Sigmoid colon (tissue), 7 donors: ENCODE results near the gene DDX55. TPM values are rescaled to one million over a fixed set of nuclear protein-coding genes. Genes with fewer than 3 reads are reported as not detected.

Experiments
- DNase-seq: peaks from one replicate; pipeline ENCODE4 v3.0.0-alpha.2; 2019
- H3K27ac ChIP-seq, 4 donors: fragments of 200-600 bp; sonication (generic); one replicate each; pipeline ENCODE4 v1.5.1; 2016 to 2019; ENCODE audit warnings: mild to moderate bottlenecking in 1 of 4
- H3K27me3 ChIP-seq, 3 donors: fragments of 200-600 bp; sonication (generic); one replicate each; pipeline ENCODE4 v1.5.1; 2019; ENCODE audit warnings: mild to moderate bottlenecking in 1 of 3
- H3K36me3 ChIP-seq, 4 donors: fragments of 200-600 bp; sonication (generic); one replicate each; pipeline ENCODE4 v1.5.1; 2016 to 2019
- H3K4me1 ChIP-seq, 4 donors: fragments of 200-600 bp; sonication (generic); one replicate each; pipeline ENCODE4 v1.5.1; 2017 to 2019
- H3K4me3 ChIP-seq, 4 donors: fragments of 200-600 bp; sonication (generic); one replicate each; pipeline ENCODE4 v1.5.1; 2017 to 2019; ENCODE audit warnings: mild to moderate bottlenecking in 2 of 4, moderate library complexity in 1 of 4
- H3K9me3 ChIP-seq, 4 donors: fragments of 200-600 bp in 3 of 4; sonication (generic) in 3 of 4; one replicate each; pipeline versions ENCODE4 v1.5.1 to v1.6.1; 2013 to 2019
- CTCF ChIP-seq, 4 experiments: fragments of 450-650 bp in 3 of 4; fragments of 200-600 bp in 1 of 4; IDR thresholded peaks; one replicate each; pipeline ENCODE4 v1.5.1; 2016 to 2019; ENCODE audit warnings: antibody characterized with exemption in 4 of 4, mild to moderate bottlenecking in 3 of 4, moderate library complexity in 2 of 4
- EP300 ChIP-seq, 4 donors: sonication (generic); formaldehyde crosslinking; IDR thresholded peaks; one replicate each; pipeline ENCODE4 v1.6.1; 2017; ENCODE audit warnings: antibody characterized with exemption in 4 of 4
- POLR2A ChIP-seq, 2 donors: fragments of 450-650 bp; IDR thresholded peaks; one replicate each; pipeline ENCODE4 v1.6.1; 2016; ENCODE audit warnings: antibody characterized with exemption in 2 of 2, mild to moderate bottlenecking in 2 of 2, moderate library complexity in 2 of 2
- POLR2AphosphoS5 ChIP-seq, 4 donors: sonication (generic); formaldehyde crosslinking; IDR thresholded peaks; one replicate each; pipeline ENCODE4 v1.6.1; 2017; ENCODE audit warnings: antibody characterized with exemption in 4 of 4
- WGBS, 2 donors: extraction: QIAGEN DNeasy Blood & Tissue Kit; methylation state at CpG; one replicate each; pipeline ENCODE4 v1.1.7; 2013; 5-methylcytosine and 5-hydroxymethylcytosine counted together
- intact Hi-C: fragments of 100-400 bp; cut with DNase I; formaldehyde crosslinking; loops from one replicate; pipeline ENCODE4 v1.15.1; 2023
- polyA plus RNA-seq, 3 donors: library from polyadenylated mRNA; stranded (reverse); fragments of 200-250 nt; gene quantifications; one replicate each; pipeline ENCODE4 v1.2.3, GENCODE V29; 2013
- small RNA-seq, 3 donors: library from RNA; depleted of rRNA; stranded (forward); fragments of <200 nt; gene quantifications; one replicate each; pipeline ENCODE3, GENCODE V24; 2016
- total RNA-seq, 4 donors: library from RNA; depleted of rRNA; stranded (reverse); fragments of >200 nt; gene quantifications; one replicate each; pipeline ENCODE4 v1.1.0, GENCODE V29; 2016
- donor health status: healthy with polysubstance abuse.
- donor health status: Bipolar disorder and iron deficiency.
- donor health status: healthy.

Gene DDX55
- total and polyA plus RNA-seq, 7 donors = 5.4 to 33.0 (median 13.6) TPM

GRCh38 chr12:123657211-123657610, 55.3 kb downstream of the DDX55 start:
- H3K9me3 ChIP-seq = no peaks in the 10 kb centered on the region
- H3K27me3 ChIP-seq = no peaks in the 10 kb centered on the region
- no peak for DNase-seq
- no peak overlapping the region for H3K4me3 ChIP-seq
- 94 to 96% methylated on average over 9 of the region's 9 CpGs for WGBS, 2 donors
- no peaks in the 10 kb centered on the region for H3K4me1 ChIP-seq
- TF ChIP-seq POLR2A (IDR thresholded peaks at IDR 0.05) (no peak), CTCF (IDR thresholded peaks at IDR 0.05) (no peak), EP300 (IDR thresholded peaks at IDR 0.05) (no peak), POLR2AphosphoS5 (IDR thresholded peaks at IDR 0.05) (no peak)
- H3K27ac ChIP-seq = no peak overlapping the region
- H3K36me3 ChIP-seq = peaks cover 0 to 75% (median 15%) of the 10 kb centered on the region in 4 donors
- intact Hi-C loops = no loop called here

- Histone ChIP-seq H3K27me3 (no peaks in the 10 kb centered on the region), H3K27ac (no peak overlapping the region), H3K36me3 (peaks cover 0 to 59% (median 16%) of the 10 kb centered on the region in 4 donors), H3K4me1 (no peaks in the 10 kb centered on the region), H3K9me3 (no peaks in the 10 kb centered on the region), H3K4me3 (no peak overlapping the region)
- DNase-seq = no peak
- TF ChIP-seq POLR2AphosphoS5 (IDR thresholded peaks at IDR 0.05) = no peak
- no peak for TF ChIP-seq CTCF (IDR thresholded peaks at IDR 0.05)
- TF ChIP-seq EP300 (IDR thresholded peaks at IDR 0.05) = no peak
- TF ChIP-seq POLR2A (IDR thresholded peaks at IDR 0.05) = no peak
- 82 to 89% methylated on average over 5 of the region's 5 CpGs for WGBS, 2 donors
- intact Hi-C loops = no loop called here
Measured at GRCh38 chr12:123659996-123660727, 58.3 kb downstream of the DDX55 start.

- TF ChIP-seq CTCF (IDR thresholded peaks at IDR 0.05) (no peak), POLR2AphosphoS5 (IDR thresholded peaks at IDR 0.05) (no peak), POLR2A (IDR thresholded peaks at IDR 0.05) (no peak), EP300 (IDR thresholded peaks at IDR 0.05) (no peak)
- 80 to 87% methylated on average over 8 of the region's 8 CpGs for WGBS, 2 donors
- no peak for DNase-seq
- peaks cover 0 to 17% (median 10%) of the 10 kb centered on the region in 4 donors for H3K4me1 ChIP-seq
- peaks cover 0 to 2% (median 0%) of the 10 kb centered on the region in 4 donors for H3K36me3 ChIP-seq
- H3K9me3 ChIP-seq = no peaks in the 10 kb centered on the region
- intact Hi-C loops = no loop called here
- H3K27ac ChIP-seq = no peak overlapping the region
- no peaks in the 10 kb centered on the region for H3K27me3 ChIP-seq
- no peak overlapping the region for H3K4me3 ChIP-seq
Measured at GRCh38 chr12:123667771-123668170, 65.9 kb downstream of the DDX55 start.

Small RNA genes lying within 50 kb of the gene (small RNA-seq; reads per million reads assigned to genes)
- gene SNORA9B = 0 reads per million in 3 donors

Other genes starting within 250 kb of the DDX55 start
- 10 to 100 TPM; 20.2 to 23.4 (median 22.2) TPM for gene SBNO1, start 237.3 kb upstream of the DDX55 start, total RNA-seq
- 1 to 10 TPM; 3.0 to 8.8 (median 4.9) TPM for gene SBNO1, start 237.3 kb upstream of the DDX55 start, polyA plus RNA-seq
- gene KMT5A, start 218.0 kb upstream of the DDX55 start, total RNA-seq = 10 to 100 TPM; 20.3 to 46.0 (median 24.0) TPM
- gene KMT5A, start 218.0 kb upstream of the DDX55 start, polyA plus RNA-seq = 10 to 100 TPM; 23.4 to 30.3 (median 30.0) TPM
- 1 to 10 TPM; 4.3 to 6.4 (median 5.5) TPM for gene RILPL2, start 165.4 kb upstream of the DDX55 start, total RNA-seq
- gene RILPL2, start 165.4 kb upstream of the DDX55 start, polyA plus RNA-seq = 1 to 10 TPM; 1.6 to 6.5 (median 6.0) TPM
- gene SNRNP35, start 144.0 kb upstream of the DDX55 start, total RNA-seq = 10 to 100 TPM; 11.0 to 21.6 (median 15.2) TPM
- gene SNRNP35, start 144.0 kb upstream of the DDX55 start, polyA plus RNA-seq = 10 to 100 TPM; 19.8 to 32.3 (median 26.4) TPM
- 10 to 100 TPM; 12.1 to 30.5 (median 18.3) TPM for gene RILPL1, start 68.4 kb upstream of the DDX55 start, total RNA-seq
- gene RILPL1, start 68.4 kb upstream of the DDX55 start, polyA plus RNA-seq = 1 to 10 TPM; 1.4 to 4.2 (median 3.0) TPM
- gene TMED2, start 17.5 kb upstream of the DDX55 start, total RNA-seq = 100 to 1,000 TPM; 128 to 161 (median 144) TPM
- gene TMED2, start 17.5 kb upstream of the DDX55 start, polyA plus RNA-seq = 100 to 1,000 TPM in 1 of 3 donors, 10 to 100 TPM in 2; 57.1 to 128 (median 58.7) TPM
- 100 to 1,000 TPM; 102 to 155 (median 109) TPM for gene EIF2B1, start 31.6 kb downstream of the DDX55 start, total RNA-seq
- 10 to 100 TPM; 23.1 to 33.2 (median 25.2) TPM for gene EIF2B1, start 31.6 kb downstream of the DDX55 start, polyA plus RNA-seq
- gene GTF2H3, start 31.7 kb downstream of the DDX55 start, total RNA-seq = 10 to 100 TPM; 16.4 to 20.8 (median 19.3) TPM
- 10 to 100 TPM in 2 of 3 donors, 1 to 10 TPM in 1; 9.2 to 13.2 (median 10.2) TPM for gene GTF2H3, start 31.7 kb downstream of the DDX55 start, polyA plus RNA-seq
- 10 to 100 TPM in 1 of 4 donors, 1 to 10 TPM in 3; 4.6 to 11.6 (median 8.1) TPM for gene TCTN2, start 69.0 kb downstream of the DDX55 start, total RNA-seq
- gene TCTN2, start 69.0 kb downstream of the DDX55 start, polyA plus RNA-seq = 1 to 10 TPM in 2 of 3 donors, under 1 TPM in 1; 0.23 to 3.8 (median 1.2) TPM
- 10 to 100 TPM; 13.6 to 21.0 (median 15.4) TPM for gene ATP6V0A2, start 110.3 kb downstream of the DDX55 start, total RNA-seq
- 1 to 10 TPM; 1.8 to 9.2 (median 3.0) TPM for gene ATP6V0A2, start 110.3 kb downstream of the DDX55 start, polyA plus RNA-seq
- under 1 TPM in 2 of 4 donors, not detected in 2; under 0.01 to 0.16 TPM for gene DNAH10, start 160.2 kb downstream of the DDX55 start, total RNA-seq
- gene DNAH10, start 160.2 kb downstream of the DDX55 start, polyA plus RNA-seq = under 1 TPM in 1 of 3 donors, not detected in 2; 0.29 TPM